CD8-positive, alpha-beta memory T cell (primary cell): ENCODE measurements around the gene CNKSR1. TPM values are rescaled to one million over a fixed set of nuclear protein-coding genes. Genes with fewer than 3 reads are reported as not detected.

Experiments
- CTCF ChIA-PET: fragments of 350-600 bp; sonication (Branson Sonifier 250); formaldehyde crosslinking; loops from one replicate; lab custom pipeline; 2021; ENCODE audit warnings: antibody characterized with exemption; lab: Charles Lee
- POLR2A ChIA-PET: fragments of 350-600 bp; sonication (Branson Sonifier 250); formaldehyde crosslinking; loops from one replicate; lab custom pipeline; 2021; ENCODE audit warnings: antibody characterized with exemption; lab: Charles Lee
- DNase-seq, 5 donors: peaks; one replicate each; pipeline versions ENCODE4 v3.0.0 to v3.0.0-alpha.2; 2020 to 2022; ENCODE audit warnings: mixed read lengths in 1 of 5
- H3K27ac ChIP-seq: one replicate; pipeline ENCODE4 v1.7.0; 2013; ENCODE audit warnings: low read depth, mild to moderate bottlenecking, low read length, moderate library complexity
- H3K27me3 ChIP-seq: 2 replicates; pipeline ENCODE4 v1.7.0; 2013; ENCODE audit warnings: low read length, mild to moderate bottlenecking; ENCODE audit not compliant: insufficient read depth, poor library complexity, severe bottlenecking
- H3K36me3 ChIP-seq: 2 replicates; pipeline ENCODE4 v1.7.0; 2013; ENCODE audit warnings: mild to moderate bottlenecking, low read length, moderate library complexity; ENCODE audit not compliant: insufficient read depth
- H3K4me1 ChIP-seq: 2 replicates; pipeline ENCODE4 v1.7.0; 2013; ENCODE audit warnings: mild to moderate bottlenecking, low read length, moderate library complexity; ENCODE audit not compliant: insufficient read depth
- H3K4me3 ChIP-seq: 2 replicates; pipeline ENCODE4 v1.7.0; 2013; ENCODE audit warnings: mild to moderate bottlenecking, low read length
- H3K9me3 ChIP-seq: 2 replicates; pipeline ENCODE4 v1.7.0; 2013; ENCODE audit warnings: mild to moderate bottlenecking, low read length
- H3K27ac Mint-ChIP-seq, 8 donors: one replicate each; pipeline ENCODE4 v1.8.0; 2020 to 2021; ENCODE audit warnings: mixed read lengths in 8 of 8, mild to moderate bottlenecking in 6 of 8, inconsistent platforms in 3 of 8, moderate library complexity in 3 of 8
- H3K27me3 Mint-ChIP-seq, 2 donors: one replicate each; pipeline ENCODE4 v1.8.0; 2020 to 2021; ENCODE audit warnings: mixed read lengths in 2 of 2, mild to moderate bottlenecking in 1 of 2, moderate library complexity in 1 of 2
- H3K36me3 Mint-ChIP-seq, 3 donors: one replicate each; pipeline ENCODE4 v1.8.0; 2020 to 2021; ENCODE audit warnings: mixed read lengths in 3 of 3, inconsistent platforms in 1 of 3, mild to moderate bottlenecking in 1 of 3
- H3K4me1 Mint-ChIP-seq, 3 donors: one replicate each; pipeline ENCODE4 v1.8.0; 2020 to 2021; ENCODE audit warnings: mixed read lengths in 3 of 3, inconsistent platforms in 1 of 3, mild to moderate bottlenecking in 1 of 3
- H3K4me3 Mint-ChIP-seq, 7 donors: one replicate each; pipeline ENCODE4 v1.8.0; 2020 to 2021; ENCODE audit warnings: mixed read lengths in 7 of 7, mild to moderate bottlenecking in 6 of 7, moderate library complexity in 4 of 7, inconsistent platforms in 2 of 7
- H3K9me3 Mint-ChIP-seq, 5 donors: one replicate each; pipeline ENCODE4 v1.8.0; 2020 to 2022; ENCODE audit warnings: mixed read lengths in 5 of 5, mild to moderate bottlenecking in 3 of 5, moderate library complexity in 2 of 5, inconsistent platforms in 1 of 5
- polyA plus RNA-seq: library from polyadenylated mRNA; unstranded; fragments of 300-500 nt; fragmentation: Illumina TruSeq; gene quantifications from one replicate; pipeline ENCODE4 v1.2.3, GENCODE V29; 2021
- total RNA-seq, 2 experiments: library from RNA; stranded (reverse); gene quantifications; one replicate each; pipeline ENCODE4 v1.2.3, GENCODE V29; 2021

CNKSR1 gene
- total and polyA plus RNA-seq, 3 experiments from 2014 or later: 0.37 to 0.86 TPM; not detected in 1

- Mint-ChIP-seq H3K36me3 (no peaks in the 10 kb centered on the region), H3K27me3 (peaks cover 0 to 3% of the 10 kb centered on the region in 2 donors), H3K9me3 (no peaks in the 10 kb centered on the region), H3K27ac (peak within 1 kb of the TSS in 3 of 8 donors; percentile 44 to 61 (median 44)), H3K4me3 (no peak within 1 kb of the TSS), H3K4me1 (peaks cover 4 to 8% (median 7%) of the 10 kb centered on the region in 3 donors)
- Histone ChIP-seq H3K4me1 (peaks cover 7% of the 10 kb centered on the region), H3K36me3 (no peaks in the 10 kb centered on the region), H3K27me3 (no peaks in the 10 kb centered on the region), H3K4me3 (no peak within 1 kb of the TSS), H3K9me3 (no peaks in the 10 kb centered on the region), H3K27ac (no peak within 1 kb of the TSS)
- POLR2A ChIA-PET: no interaction called here
- DNase-seq: no peak
- CTCF ChIA-PET: interaction anchor here (0.8 to 2.7 kb wide), 5 partner anchors 10 to 44 kb away, joined by 3 to 11 read pairs (median 4); partner anchors contain the start of genes CEP85 and ZNF593
These were observed 13.2 kb downstream of the CNKSR1 start, which contains the start of gene CATSPER4 for GRCh38 chr1:26190373-26190987. CATSPER4 (plus strand) TSS chr1:26190602; CDS start chr1:26190628, 26 bp downstream.

- Histone ChIP-seq H3K36me3 (no peaks in the 10 kb centered on the region), H3K27me3 (no peaks in the 10 kb centered on the region), H3K27ac (no peak overlapping the region), H3K9me3 (no peaks in the 10 kb centered on the region), H3K4me3 (no peak overlapping the region), H3K4me1 (peaks cover 7% of the 10 kb centered on the region)
- DNase-seq: no peak
- POLR2A ChIA-PET: no interaction called here
- peaks cover 0 to 3% of the 10 kb centered on the region in 2 donors for H3K27me3 Mint-ChIP-seq
- CTCF ChIA-PET: interaction anchor here (2.7 kb wide), 1 partner anchor 22 kb away, joined by 8 read pairs; the partner anchor contains the start of gene ZNF593
- H3K9me3 Mint-ChIP-seq: no peaks in the 10 kb centered on the region
- peak overlapping the region in 3 of 8 donors; percentile 18 to 19 (median 18) for H3K27ac Mint-ChIP-seq
- H3K36me3 Mint-ChIP-seq: no peaks in the 10 kb centered on the region
- H3K4me3 Mint-ChIP-seq: no peak overlapping the region
- peaks cover 4 to 8% (median 7%) of the 10 kb centered on the region in 3 donors for H3K4me1 Mint-ChIP-seq
These were observed 14.4 kb downstream of the CNKSR1 start for GRCh38 chr1:26191739-26192138.

- Histone ChIP-seq H3K36me3 (no peaks in the 10 kb centered on the region), H3K4me3 (no peak overlapping the region), H3K9me3 (no peaks in the 10 kb centered on the region), H3K4me1 (peaks cover 12% of the 10 kb centered on the region), H3K27ac (no peak overlapping the region), H3K27me3 (no peaks in the 10 kb centered on the region)
- Mint-ChIP-seq H3K4me3 (no peak overlapping the region), H3K27ac (no peak overlapping the region), H3K4me1 (peaks cover 7 to 16% (median 15%) of the 10 kb centered on the region in 3 donors), H3K36me3 (peaks cover 0 to 1% (median 0%) of the 10 kb centered on the region in 3 donors), H3K9me3 (no peaks in the 10 kb centered on the region), H3K27me3 (peaks cover 4 to 9% of the 10 kb centered on the region in 2 donors)
- POLR2A ChIA-PET: no interaction called here
- CTCF ChIA-PET: no interaction called here
- no peak for DNase-seq
These were observed 18.5 kb downstream of the CNKSR1 start for GRCh38 chr1:26195805-26196204.

GRCh38 chr1:26197301-26197700, 20.0 kb downstream of the CNKSR1 start:
- Mint-ChIP-seq H3K4me1 (peaks cover 14 to 24% (median 22%) of the 10 kb centered on the region in 3 donors), H3K27ac (peak overlapping the region in 1 of 8 donors; percentile 64), H3K9me3 (no peaks in the 10 kb centered on the region), H3K27me3 (peaks cover 4 to 9% of the 10 kb centered on the region in 2 donors), H3K36me3 (peaks cover 0 to 1% (median 0%) of the 10 kb centered on the region in 3 donors), H3K4me3 (no peak overlapping the region)
- H3K4me3 ChIP-seq: no peak overlapping the region
- H3K27me3 ChIP-seq: no peaks in the 10 kb centered on the region
- POLR2A ChIA-PET: no interaction called here
- no peaks in the 10 kb centered on the region for H3K9me3 ChIP-seq
- no peak for DNase-seq
- no peak overlapping the region for H3K27ac ChIP-seq
- CTCF ChIA-PET: interaction anchor here (0.8 kb wide), 1 partner anchor 219 kb away, joined by 3 read pairs; no protein-coding TSS in a partner anchor
- H3K36me3 ChIP-seq: no peaks in the 10 kb centered on the region
- peaks cover 20% of the 10 kb centered on the region for H3K4me1 ChIP-seq

- H3K27ac ChIP-seq: no peak overlapping the region
- Mint-ChIP-seq H3K4me1 (peaks cover 17 to 29% (median 27%) of the 10 kb centered on the region in 3 donors), H3K9me3 (no peaks in the 10 kb centered on the region), H3K27ac (no peak overlapping the region), H3K4me3 (no peak overlapping the region), H3K27me3 (peaks cover 4 to 9% of the 10 kb centered on the region in 2 donors), H3K36me3 (peaks cover 0 to 1% (median 0%) of the 10 kb centered on the region in 3 donors)
- H3K4me1 ChIP-seq: peaks cover 25% of the 10 kb centered on the region
- H3K36me3 ChIP-seq: no peaks in the 10 kb centered on the region
- no peaks in the 10 kb centered on the region for H3K27me3 ChIP-seq
- ChIA-PET POLR2A (no interaction called here), CTCF (interaction anchor here (0.8 kb wide), 1 partner anchor 219 kb away, joined by 3 read pairs; no protein-coding TSS in a partner anchor)
- no peak overlapping the region for H3K4me3 ChIP-seq
- H3K9me3 ChIP-seq: no peaks in the 10 kb centered on the region
- no peak for DNase-seq
These were observed 20.5 kb downstream of the CNKSR1 start for GRCh38 chr1:26197813-26198212.

GRCh38 chr1:26200413-26200812, 23.1 kb downstream of the CNKSR1 start:
- Histone ChIP-seq H3K36me3 (no peaks in the 10 kb centered on the region), H3K4me3 (no peak overlapping the region), H3K9me3 (no peaks in the 10 kb centered on the region), H3K27ac (peak overlapping the region; percentile 29), H3K4me1 (peaks cover 30% of the 10 kb centered on the region), H3K27me3 (peaks cover 4% of the 10 kb centered on the region)
- DNase-seq: no peak
- peaks cover 22 to 35% (median 34%) of the 10 kb centered on the region in 3 donors for H3K4me1 Mint-ChIP-seq
- ChIA-PET CTCF (interaction anchor here (1.3 kb wide), 1 partner anchor 33 kb away, joined by 4 read pairs; the partner anchor contains the start of gene CEP85), POLR2A (no interaction called here)
- H3K27me3 Mint-ChIP-seq: peaks cover 6 to 8% of the 10 kb centered on the region in 2 donors
- peak overlapping the region in 2 of 7 donors; percentile 13 to 57 for H3K4me3 Mint-ChIP-seq
- peak overlapping the region in 2 of 8 donors; percentile 17 to 86 for H3K27ac Mint-ChIP-seq
- no peaks in the 10 kb centered on the region for H3K9me3 Mint-ChIP-seq
- peaks cover 0 to 1% (median 0%) of the 10 kb centered on the region in 3 donors for H3K36me3 Mint-ChIP-seq

GRCh38 chr1:26203642-26204318, 26.5 kb downstream of the CNKSR1 start:
- Mint-ChIP-seq H3K9me3 (no peaks in the 10 kb centered on the region), H3K27ac (peak overlapping the region in 1 of 8 donors; percentile 2), H3K27me3 (peaks cover 3% of the 10 kb centered on the region in 2 donors), H3K4me1 (peaks cover 22 to 35% (median 34%) of the 10 kb centered on the region in 3 donors), H3K4me3 (no peak overlapping the region), H3K36me3 (peaks cover 0 to 3% (median 0%) of the 10 kb centered on the region in 3 donors)
- H3K27ac ChIP-seq: no peak overlapping the region
- H3K36me3 ChIP-seq: no peaks in the 10 kb centered on the region
- H3K4me1 ChIP-seq: peaks cover 30% of the 10 kb centered on the region
- H3K27me3 ChIP-seq: peaks cover 4% of the 10 kb centered on the region
- no peaks in the 10 kb centered on the region for H3K9me3 ChIP-seq
- no peak overlapping the region for H3K4me3 ChIP-seq
- POLR2A ChIA-PET: interaction anchor here (0.9 kb wide), 1 partner anchor 93 kb away, joined by 4 read pairs; no protein-coding TSS in a partner anchor
- CTCF ChIA-PET: interaction anchor here (1.3 to 2.5 kb wide), 2 partner anchors 30 to 34 kb away, joined by 4 to 11 read pairs; partner anchors contain the start of genes CEP85 and ZNF593
- no peak for DNase-seq
